ENCODE results near the gene GRXCR1. TPM values are rescaled to one million over a fixed set of nuclear protein-coding genes. Genes with fewer than 3 reads are reported as not detected.

Gene GRXCR1
- total RNA-seq, 1 experiment from 2014 or later, result not detected

- DNase-seq (ENCODE audit: low read depth), result no peak
- in situ Hi-C loops (cut with HindIII; ENCODE audit: low pct_unique_long_range_greater_than_20kb, low sequenced_read_pairs), result no loop called here
Measured at GRCh38 chr4:43066415-43066814, 173.9 kb downstream of the GRXCR1 start.

- no peak for DNase-seq (ENCODE audit: low read depth)
- in situ Hi-C loops (cut with HindIII; ENCODE audit: low pct_unique_long_range_greater_than_20kb, low sequenced_read_pairs), result no loop called here
Measured at GRCh38 chr4:43071069-43071468, 178.6 kb downstream of the GRXCR1 start.

Other genes starting within 250 kb of the GRXCR1 start
- gene ATP8A1, start 235.6 kb upstream of the GRXCR1 start, total RNA-seq (2014; rRNA removed; shearing (Covaris generic); ENCODE audit: low replicate concordance), result 0.26 TPM in 1 of 2 replicates, not detected in the other

All from Caki2 (cell line).